Medulla oblongata (tissue), 1 donor: ENCODE results near the gene CDCA5.

Experiments used
- DNase-seq: peaks from one replicate; pipeline ENCODE4 v3.0.0-alpha.2; 2015; ENCODE audit errors: extremely low spot score

The CDCA5 gene

GRCh38 chr11:65071907-65072630 is 11.8 kb downstream of the CDCA5 start:
- DNase-seq, result no peak

GRCh38 chr11:65069217-65069616 is 14.6 kb downstream of the CDCA5 start:
- DNase-seq, result no peak

- no peak for DNase-seq
These were observed 16.4 kb downstream of the CDCA5 start for GRCh38 chr11:65067446-65067845.

GRCh38 chr11:65066805-65067291 is 17.0 kb downstream of the CDCA5 start:
- DNase-seq, result no peak

- no peak for DNase-seq
These were observed 17.5 kb downstream of the CDCA5 start for GRCh38 chr11:65066315-65066714.

- no peak for DNase-seq
These were observed 18.0 kb downstream of the CDCA5 start for GRCh38 chr11:65065851-65066250.

GRCh38 chr11:65064847-65065240 is 19.0 kb downstream of the CDCA5 start:
- no peak for DNase-seq

- no peak for DNase-seq
These were observed 20.3 kb downstream of the CDCA5 start for GRCh38 chr11:65063532-65063931.

GRCh38 chr11:65060913-65061408 is 22.9 kb downstream of the CDCA5 start:
- no peak for DNase-seq

GRCh38 chr11:65059959-65060824 is 23.6 kb downstream of the CDCA5 start:
- DNase-seq, result no peak

- no peak for DNase-seq
These were observed 24.3 kb downstream of the CDCA5 start for GRCh38 chr11:65059523-65059922.

GRCh38 chr11:65058419-65059054 is 25.3 kb downstream of the CDCA5 start, which contains the start of gene NAALADL1:
Gene NAALADL1 (minus strand): TSS chr11:65058553. CDS start chr11:65058521, 32 bp downstream.
- DNase-seq, result no peak

- no peak for DNase-seq
These were observed 25.8 kb downstream of the CDCA5 start for GRCh38 chr11:65058012-65058411.

- no peak for DNase-seq
These were observed 26.3 kb downstream of the CDCA5 start for GRCh38 chr11:65057526-65057925.

- no peak for DNase-seq
These were observed 26.8 kb downstream of the CDCA5 start for GRCh38 chr11:65056999-65057398.

GRCh38 chr11:65055538-65055937 is 28.3 kb downstream of the CDCA5 start:
- no peak for DNase-seq

- no peak for DNase-seq
These were observed 29.9 kb downstream of the CDCA5 start for GRCh38 chr11:65053827-65054508.

- DNase-seq, result no peak
These were observed 32.4 kb downstream of the CDCA5 start for GRCh38 chr11:65051398-65051858.

- no peak for DNase-seq
These were observed 36.0 kb downstream of the CDCA5 start for GRCh38 chr11:65047581-65048422.

- DNase-seq, result no peak
These were observed 38.1 kb downstream of the CDCA5 start for GRCh38 chr11:65045728-65046127.
